NOMO-1 treated with dmso at 0.1 percent for 144 hours (cell line): Measurements from ENCODE around the gene PHF2.

Experiments
- DNase-seq: peaks from one replicate; lab custom pipeline; 2025; ENCODE audit not compliant: unreplicated experiment; lab: John Stamatoyannopoulos, UW

Gene PHF2

DNA sequence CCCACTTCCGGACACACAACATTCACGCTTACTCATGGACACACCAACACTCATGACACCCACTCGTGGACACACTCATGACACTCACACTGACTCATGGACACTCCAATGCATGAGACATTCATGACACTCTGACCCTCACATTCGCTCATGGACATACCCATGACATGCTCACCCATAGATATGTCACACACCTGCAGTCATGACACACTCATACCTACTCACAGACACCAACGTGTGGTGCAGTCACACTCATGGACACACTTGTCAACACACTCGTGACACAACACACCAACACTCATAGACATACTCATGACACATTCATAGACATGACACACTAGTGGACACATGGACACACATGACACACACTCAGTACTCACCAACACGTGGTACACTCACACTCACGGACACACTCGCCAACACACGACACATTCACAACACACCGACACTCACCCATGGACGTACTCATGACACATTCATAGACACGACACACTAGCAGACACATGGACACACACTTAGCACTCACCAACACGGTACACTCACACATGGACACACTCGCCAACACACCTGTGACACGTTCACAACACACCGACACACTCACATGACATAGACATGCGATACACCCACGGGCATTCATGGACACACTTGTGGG is 73.4 kb downstream of the PHF2 start:
- no peak for DNase-seq

DNA sequence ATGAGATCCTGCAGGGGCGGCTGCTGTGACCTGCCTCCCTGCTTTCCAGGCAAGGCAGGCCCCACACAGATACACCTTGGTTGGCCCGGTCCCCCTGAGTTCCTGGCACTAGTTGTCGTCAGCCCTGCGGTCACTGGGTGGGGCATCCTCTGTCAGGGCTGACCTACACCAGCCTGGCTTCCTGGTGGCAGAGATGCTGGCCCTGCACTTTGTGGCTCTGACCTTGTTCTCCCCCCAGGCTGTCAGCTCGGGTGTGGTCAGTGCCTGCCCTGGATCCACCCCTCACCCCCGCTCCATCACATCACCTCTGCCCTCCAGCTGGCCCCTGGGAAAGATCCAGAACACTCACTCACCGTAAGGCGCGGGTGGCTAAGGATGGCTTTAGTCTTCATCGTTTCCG is 74.1 kb downstream of the PHF2 start:
- DNase-seq = no peak

DNA sequence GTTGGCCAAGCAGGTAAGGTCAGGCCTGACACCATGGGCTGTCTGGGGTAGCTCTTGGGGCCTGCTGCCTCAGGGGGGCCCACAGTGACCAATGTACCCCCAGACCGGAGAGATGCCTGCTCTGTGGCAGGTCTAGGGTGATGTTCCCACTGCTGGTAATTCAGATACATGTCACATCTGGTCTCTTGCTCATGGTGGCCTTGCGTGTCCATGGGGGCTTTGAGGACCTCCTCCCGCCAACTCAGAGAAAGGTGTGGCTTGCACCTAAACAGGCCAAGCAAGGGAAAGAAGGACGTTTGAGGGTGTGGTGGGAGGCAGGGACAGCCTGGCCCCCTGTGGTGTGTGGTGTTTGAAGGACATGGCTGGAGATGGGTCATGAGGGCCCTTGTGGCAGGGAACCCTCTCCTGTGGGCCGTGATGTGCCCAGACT is 75.2 kb downstream of the PHF2 start:
- no peak for DNase-seq

DNA sequence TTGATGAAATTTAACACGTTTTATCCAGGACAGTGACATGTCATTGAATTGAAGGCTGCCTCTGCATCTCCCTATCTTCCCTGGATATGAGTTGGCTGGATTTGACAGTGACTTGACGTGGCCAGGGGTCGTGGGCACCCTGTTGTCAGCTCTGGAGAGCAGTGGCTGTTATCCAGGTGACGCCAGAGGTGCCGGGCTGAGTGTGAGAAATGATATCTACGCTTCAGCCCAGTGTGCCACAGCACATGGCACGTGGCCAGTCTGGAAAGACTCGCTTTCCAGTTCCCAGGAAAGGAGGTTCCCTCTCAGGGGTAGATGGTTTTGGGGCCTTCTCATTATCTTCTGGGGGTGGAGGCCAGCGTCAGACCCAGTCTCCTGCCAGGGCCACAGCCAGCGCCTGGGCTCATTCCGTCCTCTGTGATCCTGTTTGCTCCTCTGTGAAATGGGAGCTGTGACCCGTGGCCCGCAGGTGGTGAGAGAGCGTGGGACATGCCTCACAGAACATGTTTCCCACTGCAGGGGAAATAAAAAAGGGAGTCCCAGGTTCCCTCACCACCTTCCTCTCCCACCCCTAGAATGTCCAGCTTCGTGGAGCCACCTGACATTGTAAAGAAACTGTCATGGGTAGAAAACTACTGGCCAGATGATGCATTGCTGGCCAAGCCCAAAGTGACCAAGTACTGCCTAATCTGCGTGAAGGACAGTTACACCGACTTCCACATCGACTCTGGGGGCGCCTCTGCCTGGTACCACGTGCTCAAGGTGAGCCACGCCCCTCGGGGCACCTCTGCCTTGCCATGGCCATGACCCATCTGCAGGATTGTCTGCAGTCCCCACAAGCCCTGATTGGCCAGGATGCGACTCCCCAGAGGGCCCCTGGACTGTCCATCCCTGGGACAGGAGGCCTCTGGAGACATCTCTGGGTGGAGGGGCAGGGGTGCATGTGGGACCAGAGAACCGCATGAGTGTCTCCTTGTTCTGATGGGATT is 76.5 kb downstream of the PHF2 start:
- DNase-seq = no peak

DNA sequence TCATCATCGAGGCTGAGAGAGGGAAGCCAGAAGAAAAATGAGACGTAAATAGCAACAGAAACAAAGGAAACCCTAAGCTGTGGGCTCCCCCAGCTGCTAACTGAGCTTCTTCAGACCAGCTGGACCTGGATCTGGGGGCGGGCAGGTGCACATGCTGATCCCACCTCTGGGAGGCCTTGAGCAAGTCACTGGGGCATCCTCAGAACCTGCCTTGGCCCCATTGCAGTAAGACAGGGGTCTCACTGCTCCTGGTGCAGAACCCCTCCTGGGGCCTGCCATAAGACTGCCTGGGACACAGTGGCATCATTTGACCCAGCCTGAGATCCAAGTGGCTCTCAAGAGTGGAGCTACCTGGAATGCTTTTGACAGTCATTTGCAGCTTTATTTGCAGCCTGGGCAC is 77.4 kb downstream of the PHF2 start:
- DNase-seq = no peak

DNA sequence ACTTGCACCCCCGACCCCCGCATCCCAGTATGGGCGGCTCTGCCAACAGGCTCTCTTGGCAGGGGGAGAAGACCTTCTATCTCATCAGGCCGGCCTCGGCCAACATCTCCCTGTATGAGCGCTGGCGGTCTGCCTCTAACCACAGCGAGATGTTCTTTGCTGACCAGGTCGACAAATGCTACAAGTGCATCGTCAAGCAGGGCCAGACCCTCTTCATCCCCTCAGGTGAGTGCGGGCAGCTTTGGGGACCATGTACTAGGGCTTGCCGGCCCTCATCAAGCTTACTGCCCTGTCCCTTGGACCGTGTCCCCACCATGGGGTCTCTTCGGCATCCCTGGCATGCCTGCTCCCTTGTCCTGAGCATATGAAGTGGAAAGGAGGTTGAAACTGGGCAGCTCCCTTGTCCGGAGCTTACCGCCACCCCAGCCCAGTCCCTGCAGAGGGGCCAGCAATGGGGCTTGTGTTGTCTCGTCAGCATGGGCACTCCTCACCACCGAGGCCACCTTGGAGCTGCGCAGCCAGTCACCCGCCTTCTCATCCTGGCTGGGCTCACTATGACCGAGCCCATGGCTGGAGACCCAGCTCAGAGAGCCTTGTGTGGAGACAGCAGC is 78.1 kb downstream of the PHF2 start:
- DNase-seq = no peak

DNA sequence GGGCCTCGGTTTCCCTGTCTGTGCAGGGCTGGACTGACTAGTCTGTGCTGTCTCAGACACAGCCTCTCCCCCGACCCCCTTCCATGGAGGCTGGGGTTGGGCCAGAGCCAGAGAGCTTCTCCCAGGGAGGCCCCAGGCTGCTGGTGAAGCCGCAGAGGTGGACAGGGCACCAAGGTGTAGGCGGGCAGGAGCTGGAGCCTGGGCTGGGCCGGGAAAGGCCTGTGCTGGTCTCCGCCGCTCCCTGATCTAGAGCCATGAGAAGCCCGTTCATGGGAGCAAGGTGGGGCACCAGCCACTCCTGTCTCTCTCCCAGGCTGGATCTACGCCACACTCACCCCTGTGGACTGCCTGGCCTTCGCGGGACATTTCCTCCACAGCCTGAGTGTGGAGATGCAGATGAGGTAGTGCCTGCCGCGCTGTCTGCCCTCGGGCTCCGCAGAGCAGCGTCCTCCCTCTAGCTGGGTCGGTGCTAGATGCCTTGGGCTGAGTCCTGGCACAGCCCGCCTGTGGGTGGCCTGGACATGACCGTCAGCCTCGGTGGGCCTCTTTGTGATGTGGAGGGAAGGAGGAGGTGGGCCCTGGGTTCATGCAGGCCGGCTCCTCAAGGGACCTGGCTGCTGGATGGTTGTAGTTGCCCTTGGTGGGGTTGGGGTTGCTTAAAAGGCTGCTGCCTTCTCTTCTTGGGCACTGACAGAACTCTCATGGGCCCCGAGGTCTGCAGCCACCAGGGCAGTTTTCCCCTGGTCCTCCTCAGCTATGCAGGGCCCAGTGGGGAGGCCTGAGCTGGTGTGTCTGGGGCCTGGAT is 79.4 kb downstream of the PHF2 start:
- DNase-seq = no peak

DNA sequence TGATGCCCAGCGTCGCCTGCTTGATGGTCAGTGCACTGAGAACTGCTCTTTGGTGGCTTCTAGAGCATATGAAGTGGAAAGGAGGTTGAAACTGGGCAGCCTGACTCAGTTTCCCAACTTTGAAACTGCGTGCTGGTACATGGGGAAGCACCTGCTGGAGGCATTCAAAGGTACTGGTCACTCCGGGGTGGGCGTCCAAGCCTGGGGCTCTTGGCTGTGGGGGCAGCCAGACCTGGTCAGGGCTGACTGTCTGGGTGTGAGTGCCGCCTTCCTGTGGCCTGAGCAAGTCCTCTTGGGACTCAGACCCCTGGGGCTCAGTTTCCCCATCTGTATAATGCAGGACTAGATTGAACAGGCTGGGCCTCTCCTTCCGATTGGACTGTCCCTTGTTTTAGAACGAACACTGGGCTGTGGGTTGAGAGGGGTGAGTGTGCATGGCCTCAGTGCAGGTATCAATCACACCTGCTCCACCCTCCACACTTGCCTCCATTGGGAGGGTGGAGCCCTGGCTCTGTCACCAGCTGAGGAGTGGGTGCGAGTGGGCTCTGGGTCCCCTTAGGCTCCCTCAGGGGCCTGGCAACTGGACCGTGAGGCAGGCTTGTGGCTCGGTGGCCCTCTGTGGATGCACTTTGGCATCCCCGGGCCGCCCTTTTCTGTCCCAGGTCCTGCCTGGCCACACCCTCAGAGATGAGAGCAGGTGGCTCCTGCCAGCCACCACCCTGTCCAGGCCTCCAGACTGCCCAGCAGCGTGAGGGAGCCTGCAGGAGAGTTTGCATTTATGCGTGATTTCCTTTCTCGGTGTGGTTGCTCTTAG is 80.2 kb downstream of the PHF2 start:
- no peak for DNase-seq

DNA sequence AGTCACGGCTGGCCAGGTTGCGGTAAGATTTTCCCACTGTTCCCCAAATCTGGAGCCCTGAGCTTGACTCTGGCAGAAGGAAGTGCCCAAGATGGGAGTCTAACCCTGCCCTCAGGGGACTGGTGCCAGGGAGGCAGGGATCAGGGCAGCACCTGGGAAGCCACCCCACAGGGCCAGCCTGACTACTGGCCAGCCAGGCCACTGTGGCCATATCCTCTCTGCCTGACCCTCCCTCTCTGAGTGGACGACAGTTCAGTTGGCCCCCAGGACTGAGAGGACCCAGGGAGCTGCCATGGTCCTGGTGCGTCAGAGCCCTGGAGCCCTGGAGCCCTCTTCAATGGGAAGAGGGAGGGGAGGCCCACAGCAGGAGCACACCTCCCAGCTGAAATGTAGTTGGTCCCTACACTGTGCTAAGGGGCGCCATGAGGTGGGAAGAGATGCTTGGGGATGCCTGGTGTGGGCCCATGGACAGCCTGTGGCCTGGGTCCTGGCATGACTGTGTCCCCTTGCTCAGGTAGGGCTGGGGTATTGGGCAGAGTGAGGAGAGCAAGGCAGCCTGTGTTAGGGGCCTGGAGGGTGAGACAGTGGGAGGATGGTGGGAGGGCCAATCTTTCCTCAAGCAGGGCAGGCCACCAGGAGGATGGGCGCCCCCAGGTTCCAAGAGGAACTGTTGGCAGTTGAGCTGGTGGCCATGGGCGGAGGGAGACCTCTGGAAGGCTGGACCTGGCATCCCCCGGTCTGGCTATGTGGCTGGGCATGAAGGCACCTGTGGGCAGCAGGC is 81.1 kb downstream of the PHF2 start:
- no peak for DNase-seq

DNA sequence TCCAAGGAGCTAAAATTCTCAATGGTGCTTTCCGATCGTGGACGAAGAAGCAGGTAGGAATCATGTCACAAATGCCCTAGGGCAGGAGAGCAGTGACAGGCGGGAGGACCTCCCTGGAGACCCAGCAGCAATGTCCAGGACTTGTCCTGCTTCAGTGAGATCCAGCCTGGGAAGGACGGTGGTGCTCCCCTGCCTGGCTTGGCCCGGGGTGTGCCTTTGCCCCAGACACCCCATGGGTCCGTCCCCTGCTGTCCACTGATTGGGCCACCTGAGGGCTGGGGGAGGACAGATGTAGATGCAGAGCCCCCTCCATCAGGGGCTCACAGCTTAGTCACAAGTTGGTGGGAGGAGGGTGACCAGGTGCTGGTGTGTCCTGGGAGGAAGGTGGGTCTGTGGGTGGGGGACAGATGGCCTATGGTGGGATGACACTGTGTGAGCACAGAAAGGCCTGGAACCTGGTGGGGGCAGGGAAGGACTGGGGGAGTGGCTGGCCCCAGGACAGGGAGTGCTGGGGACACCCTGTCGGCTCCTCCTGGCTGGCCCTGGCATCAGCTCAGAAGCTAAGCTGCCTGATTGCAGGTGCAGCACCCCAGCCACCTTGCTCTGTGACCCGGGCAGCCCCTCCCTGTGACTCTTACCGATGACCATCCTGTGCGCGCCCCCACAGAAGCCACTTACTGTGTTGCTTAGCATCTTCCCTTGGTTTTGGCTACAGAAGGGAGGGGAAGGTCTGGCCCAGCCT is 82.0 kb downstream of the PHF2 start:
- no peak for DNase-seq

DNA sequence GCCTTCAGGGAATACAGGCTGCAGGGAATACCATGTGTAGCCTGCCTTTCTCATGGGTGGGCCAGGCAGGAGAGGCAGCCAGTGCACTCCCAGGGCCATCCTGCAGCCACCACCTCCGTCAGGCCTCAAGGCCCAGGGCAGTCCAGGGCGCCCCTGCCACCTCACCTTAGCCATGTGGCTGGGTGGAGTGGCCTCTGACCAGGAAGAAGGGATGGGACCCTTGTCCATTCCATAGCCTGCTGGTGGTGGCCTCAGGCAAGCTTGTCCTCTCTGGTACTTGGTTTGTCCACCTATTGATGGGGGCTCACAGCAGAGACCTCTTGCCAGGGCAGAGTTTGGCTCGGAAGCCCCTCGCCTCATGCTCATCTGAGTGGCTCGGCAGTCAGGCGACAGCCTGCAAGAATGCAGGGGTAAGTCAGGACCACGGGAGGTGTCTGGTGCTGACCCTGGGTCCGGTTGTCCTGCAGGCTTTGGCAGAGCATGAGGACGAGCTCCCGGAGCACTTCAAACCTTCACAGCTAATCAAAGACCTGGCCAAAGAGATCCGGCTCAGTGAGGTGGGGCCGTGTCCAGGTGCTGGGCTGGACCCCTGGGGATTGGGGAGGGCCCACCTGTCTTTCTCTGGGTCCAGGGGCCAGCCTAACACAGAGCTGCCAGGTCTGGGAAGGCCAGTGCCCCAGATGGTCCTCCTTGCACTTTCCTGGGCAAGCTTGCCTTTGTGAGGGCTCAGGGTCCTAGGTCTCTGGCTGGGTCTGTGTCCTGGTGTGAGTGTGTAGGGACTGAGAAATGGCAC is 82.9 kb downstream of the PHF2 start:
- DNase-seq = no peak

DNA sequence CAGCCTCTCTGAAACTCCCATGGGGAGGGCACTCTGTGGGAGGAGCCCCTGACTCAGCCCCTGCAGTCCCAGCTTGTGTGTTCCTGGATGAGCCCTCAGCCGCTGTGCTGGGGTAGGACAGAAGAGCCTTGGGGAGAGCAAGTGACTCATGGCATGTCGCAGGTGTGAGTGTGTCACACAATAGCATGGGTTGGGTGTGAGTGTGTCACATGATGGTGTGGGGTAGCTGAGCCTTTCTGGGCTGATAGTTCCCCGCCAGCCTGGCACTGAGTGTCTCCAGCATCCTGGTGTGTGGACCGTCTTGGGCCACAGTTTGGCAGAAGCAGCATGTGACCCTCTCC is 83.4 kb downstream of the PHF2 start:
- DNase-seq = no peak

DNA sequence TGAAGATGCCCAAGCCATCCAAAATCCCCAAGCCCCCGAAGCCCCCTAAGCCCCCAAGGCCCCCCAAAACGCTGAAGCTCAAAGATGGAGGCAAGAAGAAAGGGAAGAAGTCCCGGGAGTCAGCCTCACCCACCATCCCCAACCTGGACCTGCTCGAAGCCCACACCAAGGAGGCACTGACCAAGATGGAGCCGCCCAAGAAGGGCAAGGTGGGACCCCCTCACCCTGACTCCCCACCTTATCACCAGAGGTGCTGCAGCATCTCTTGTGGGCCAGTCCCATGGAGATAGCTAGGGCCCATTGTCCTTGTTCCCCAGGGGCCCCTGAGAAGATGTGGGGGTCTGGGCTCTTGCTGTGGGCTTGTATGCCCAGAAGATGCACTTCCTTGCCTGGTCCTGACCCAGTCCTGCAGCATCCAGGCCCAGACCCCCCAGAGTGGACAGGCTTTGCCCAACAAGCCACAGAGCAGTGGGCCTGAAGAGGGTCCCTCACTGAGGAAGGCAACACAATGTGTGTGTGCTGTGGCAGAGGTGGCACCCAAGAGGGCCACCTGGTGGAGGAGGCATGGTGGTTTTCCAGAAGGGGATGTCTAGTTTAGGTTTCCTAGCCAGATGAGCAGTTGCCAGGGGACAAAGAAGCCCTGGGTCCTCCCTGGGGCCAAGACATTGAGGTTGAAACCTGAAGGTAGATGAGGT is 84.1 kb downstream of the PHF2 start:
- no peak for DNase-seq

DNA sequence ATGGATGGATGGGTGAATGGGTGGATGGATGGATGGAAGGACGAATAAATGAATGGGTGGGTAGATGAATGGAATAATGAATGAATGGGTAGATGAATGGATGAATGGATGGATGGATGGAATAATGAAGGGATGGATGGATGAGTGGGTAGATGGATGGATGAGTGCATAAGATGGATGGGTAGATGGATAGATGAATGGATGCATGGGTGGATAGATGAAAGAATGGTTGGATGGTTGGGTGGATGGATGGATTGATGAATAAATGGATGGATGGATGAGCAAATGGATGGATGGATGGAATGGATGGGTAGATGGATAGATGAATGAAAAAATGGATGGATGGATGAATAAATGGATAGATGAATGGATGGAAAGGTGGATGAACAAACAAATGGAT is 85.2 kb downstream of the PHF2 start:
- no peak for DNase-seq

DNA sequence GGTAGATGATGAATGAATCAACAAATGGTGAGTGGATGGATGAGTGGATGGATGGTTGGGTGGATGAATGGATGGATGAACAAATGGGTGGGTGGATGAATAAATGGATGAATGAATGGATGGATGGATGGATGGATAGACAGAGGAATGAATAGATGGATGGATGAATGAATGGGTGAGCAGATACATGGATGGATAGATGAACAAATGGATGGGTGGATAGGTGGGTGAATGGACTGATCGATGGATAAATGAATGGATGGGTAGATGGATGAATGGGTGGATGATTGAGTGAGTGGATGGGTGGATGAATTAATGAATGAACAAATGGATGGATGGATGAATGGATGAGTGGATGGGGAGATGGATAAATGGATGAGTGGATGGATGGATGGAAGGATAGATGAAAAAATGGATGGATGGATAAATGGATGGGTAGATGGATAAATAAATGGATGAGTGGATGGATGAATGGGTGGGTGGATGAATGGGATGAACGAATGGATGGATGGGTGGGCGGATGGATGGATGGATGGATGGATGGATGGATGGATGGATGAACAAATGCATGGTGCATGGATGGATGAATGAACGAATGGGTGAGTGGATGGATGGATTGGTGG is 85.7 kb downstream of the PHF2 start:
- no peak for DNase-seq

DNA sequence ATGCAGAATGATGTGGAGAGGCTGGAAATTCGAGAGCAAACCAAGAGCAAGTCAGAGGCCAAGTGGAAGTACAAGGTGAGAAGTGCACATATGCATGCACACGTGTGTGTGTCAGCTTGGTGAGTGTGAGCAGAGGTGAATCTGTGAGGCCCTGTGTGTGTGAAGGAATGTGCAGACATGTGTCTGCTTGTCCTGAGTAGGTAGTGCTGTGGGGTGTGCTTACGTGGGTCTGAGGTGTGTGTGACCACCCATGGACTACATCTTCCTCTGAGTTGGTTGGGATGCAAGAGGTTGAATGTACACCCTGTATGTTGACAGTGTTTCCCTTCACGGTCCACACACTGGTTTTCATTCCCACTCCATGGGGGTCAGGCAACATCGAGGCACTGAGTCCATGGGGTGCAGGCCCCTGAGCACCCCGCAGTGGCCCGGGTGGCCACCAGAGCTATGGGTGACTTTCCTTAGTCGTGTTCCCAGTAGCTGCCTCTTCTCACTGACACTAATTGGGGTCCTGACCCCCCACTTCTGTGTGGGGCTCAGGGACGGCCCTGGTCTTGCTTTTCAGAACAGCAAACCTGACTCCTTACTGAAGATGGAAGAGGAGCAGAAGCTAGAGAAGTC is 86.7 kb downstream of the PHF2 start:
- no peak for DNase-seq
